HG03066 (cell line): ENCODE results near the gene IER5L.
"Not testable (repeated sequence)": the region's sequence is repeated elsewhere in the genome, so short reads cannot be mapped to it uniquely, and the experiment has no call there.

ENCODE experiments used
- ATAC-seq: cut with Tn5 transposase; IDR thresholded peaks from one replicate; pipeline ENCODE4 v1.9.1; 2021; ENCODE audit warnings: low read depth; ENCODE audit not compliant: unreplicated experiment

IER5L gene

GRCh38 chr9:129164246-129164930, 13.7 kb downstream of the IER5L start:
- ATAC-seq = no peak

GRCh38 chr9:129163753-129164152, 14.3 kb downstream of the IER5L start:
- ATAC-seq = no peak

- ATAC-seq = not testable (repeated sequence)
Measured at GRCh38 chr9:129163198-129163670, 14.8 kb downstream of the IER5L start.

GRCh38 chr9:129162497-129163197, 15.4 kb downstream of the IER5L start:
- ATAC-seq = no peak

GRCh38 chr9:129161534-129161837, 16.6 kb downstream of the IER5L start:
- ATAC-seq = no peak

- ATAC-seq = no peak
Measured at GRCh38 chr9:129160712-129161533, 17.1 kb downstream of the IER5L start.

GRCh38 chr9:129156163-129156562, 21.9 kb downstream of the IER5L start:
- ATAC-seq = no peak

GRCh38 chr9:129154866-129155477, 23.1 kb downstream of the IER5L start:
- ATAC-seq = no peak

DNA sequence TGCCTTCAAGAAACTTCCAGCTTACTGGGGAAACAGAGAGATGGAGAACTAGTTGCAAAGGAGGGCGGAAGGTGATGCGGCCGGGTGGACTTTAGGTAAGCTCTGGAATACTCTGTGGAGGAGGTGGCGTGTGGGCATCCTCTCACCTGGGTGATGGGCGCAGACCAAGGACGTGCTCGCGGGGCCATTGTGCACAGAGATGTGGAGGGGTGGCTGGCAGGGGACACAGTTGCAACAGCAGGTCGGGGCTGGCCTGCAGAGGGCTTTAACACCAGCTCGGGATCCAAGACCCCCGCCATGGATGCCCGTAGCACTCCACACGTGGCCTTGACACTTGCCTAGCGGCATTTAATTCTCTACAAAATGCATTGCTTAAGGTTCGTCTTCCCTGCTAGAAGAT, 26.6 kb downstream of the IER5L start:
- no peak for ATAC-seq

GRCh38 chr9:129150672-129151211, 27.3 kb downstream of the IER5L start:
- no peak for ATAC-seq

GRCh38 chr9:129150122-129150521, 27.9 kb downstream of the IER5L start:
- ATAC-seq = no peak

DNA sequence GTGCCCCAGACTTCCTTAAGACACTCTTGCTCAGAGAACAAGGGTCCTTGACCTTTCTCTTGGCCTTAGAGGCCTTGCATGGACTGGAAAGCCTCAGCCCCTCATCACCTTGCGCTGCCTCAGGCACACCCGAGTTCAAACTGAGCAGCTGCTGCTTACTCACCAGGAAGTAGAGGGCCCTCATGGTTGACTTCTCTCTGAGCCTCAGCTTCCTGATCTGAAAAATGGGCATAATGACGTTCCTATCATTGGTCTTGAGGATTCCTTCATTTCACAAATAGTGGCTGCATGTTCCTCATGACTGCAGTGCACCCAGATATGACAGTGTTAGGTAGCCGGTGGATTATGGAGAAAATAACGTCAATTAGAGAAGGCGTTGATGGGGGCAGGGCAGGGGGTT, 28.6 kb downstream of the IER5L start:
- ATAC-seq = no peak

- no peak for ATAC-seq
Measured at GRCh38 chr9:129148463-129149204, 29.4 kb downstream of the IER5L start.

DNA sequence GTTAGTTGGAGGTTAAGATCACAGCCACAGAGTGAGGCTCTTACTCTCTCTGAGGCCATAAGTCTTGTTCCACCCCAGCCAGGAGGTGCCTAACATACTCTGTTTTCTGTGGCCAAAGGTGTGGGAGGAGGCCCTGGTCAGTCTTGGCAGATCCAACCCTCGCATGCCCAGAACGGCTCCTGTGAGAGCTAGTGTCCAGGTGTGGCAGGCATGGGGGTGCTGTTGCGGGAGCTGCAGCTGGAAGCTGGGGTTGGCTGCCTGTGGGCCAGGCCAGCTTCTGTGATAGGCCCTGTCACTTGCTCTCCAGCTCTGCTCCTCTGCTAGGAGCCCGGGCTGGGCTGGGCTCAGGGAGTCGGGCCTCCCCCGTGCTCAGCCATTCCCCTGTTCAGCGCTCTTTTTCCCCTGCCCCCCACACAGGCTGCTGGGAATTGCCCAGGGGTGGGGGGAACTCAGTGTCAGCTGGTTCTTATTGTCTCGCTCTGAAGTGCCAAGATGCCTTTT, 31.6 kb downstream of the IER5L start:
- no peak for ATAC-seq

DNA sequence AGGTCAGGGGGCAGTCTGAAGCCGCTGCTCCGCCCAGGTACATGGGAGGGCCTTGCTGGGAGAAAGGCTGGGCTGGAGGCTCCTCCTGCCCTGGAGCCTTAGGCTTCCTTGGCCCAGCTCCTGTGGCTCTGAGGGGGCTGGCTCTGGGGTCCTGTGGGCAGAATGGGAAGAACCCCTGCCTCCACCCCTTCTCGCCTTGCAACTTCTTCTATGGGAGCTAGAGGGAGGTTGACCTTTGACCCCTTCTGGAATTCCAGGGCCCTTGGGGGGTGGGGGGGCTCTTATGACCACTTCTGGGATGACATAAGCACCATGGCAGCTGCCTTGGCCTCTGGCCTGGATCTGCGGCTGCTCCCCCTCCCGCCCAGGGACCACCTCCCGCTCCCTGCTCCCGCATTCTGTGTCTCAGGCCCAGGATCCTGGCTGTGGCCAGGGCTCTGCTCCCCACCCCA, 32.2 kb downstream of the IER5L start:
- ATAC-seq = no peak

- no peak for ATAC-seq
Measured at GRCh38 chr9:129145316-129145715, 32.7 kb downstream of the IER5L start.

GRCh38 chr9:129143031-129143927, 34.8 kb downstream of the IER5L start:
- ATAC-seq = no peak

- ATAC-seq = no peak
Measured at GRCh38 chr9:129142138-129142935, 35.7 kb downstream of the IER5L start.
